Loucy (cell line): ENCODE results near the gene SMYD2.
"Not testable (repeated sequence)": the region's sequence is repeated elsewhere in the genome, so short reads cannot be mapped to it uniquely, and the experiment has no call there.

ENCODE experiments used
- H2AFZ ChIP-seq: fragments of 200-600 bp; sonication (generic); 2 replicates; pipeline ENCODE4 v1.6.0; 2016; ENCODE audit warnings: antibody characterized with exemption, mild to moderate bottlenecking, low read length, moderate library complexity
- H3F3A ChIP-seq: fragments of 200-600 bp; 2 replicates; pipeline ENCODE4 v1.6.0; 2016; ENCODE audit warnings: antibody characterized with exemption, low read depth, mild to moderate bottlenecking
- H3K27me3 ChIP-seq: fragments of 200-600 bp; sonication (generic); 2 replicates; pipeline ENCODE4 v1.6.1; 2014; ENCODE audit warnings: low read length, mild to moderate bottlenecking; ENCODE audit not compliant: insufficient read depth, poor library complexity, severe bottlenecking
- H3K36me3 ChIP-seq: fragments of 200-600 bp; sonication (generic); 2 replicates; pipeline ENCODE4 v1.6.1; 2016; ENCODE audit warnings: low read length; ENCODE audit not compliant: insufficient read depth
- H3K4me1 ChIP-seq: fragments of 200-600 bp; sonication (generic); 2 replicates; pipeline ENCODE4 v1.5.1; 2014; ENCODE audit warnings: low read length, mild to moderate bottlenecking; ENCODE audit not compliant: insufficient read depth, poor library complexity, severe bottlenecking
- H3K4me2 ChIP-seq: fragments of 200-600 bp; sonication (generic); 2 replicates; pipeline ENCODE4 v1.6.0; 2014; ENCODE audit warnings: antibody characterized with exemption, low read length, low read depth, mild to moderate bottlenecking; ENCODE audit not compliant: poor library complexity, severe bottlenecking
- H3K4me3 ChIP-seq: fragments of 200-600 bp; sonication (generic); 2 replicates; pipeline ENCODE4 v1.5.1; 2014; ENCODE audit warnings: low read length, mild to moderate bottlenecking, mixed read lengths; ENCODE audit not compliant: poor library complexity, severe bottlenecking
- H3K79me2 ChIP-seq: fragments of 200-600 bp; sonication (generic); 2 replicates; pipeline ENCODE4 v1.6.1; 2014; ENCODE audit warnings: low read length; ENCODE audit not compliant: insufficient read depth
- H3K9ac ChIP-seq: fragments of 200-600 bp; sonication (generic); 2 replicates; pipeline ENCODE4 v1.6.0; 2014; ENCODE audit warnings: mild to moderate bottlenecking, low read depth, low read length, moderate library complexity; ENCODE audit not compliant: poor library complexity, severe bottlenecking
- H3K9me2 ChIP-seq: fragments of 200-600 bp; sonication (generic); replicated peaks from 2 replicates; pipeline ENCODE4 v1.6.1; 2016; ENCODE audit warnings: low read depth, low read length, mixed read lengths
- H3K9me3 ChIP-seq: fragments of 200-600 bp; sonication (generic); 2 replicates; pipeline ENCODE4 v1.6.1; 2014; ENCODE audit warnings: mild to moderate bottlenecking, antibody characterized with exemption, low read length, low read depth; ENCODE audit not compliant: insufficient read depth
- H4K20me1 ChIP-seq: fragments of 200-600 bp; sonication (generic); 2 replicates; pipeline ENCODE4 v1.6.0; 2014; ENCODE audit warnings: antibody characterized with exemption, low read length, mild to moderate bottlenecking; ENCODE audit not compliant: insufficient read depth, poor library complexity, severe bottlenecking
- EZH2phosphoT487 ChIP-seq: fragments of 200-600 bp; IDR thresholded peaks from 2 replicates; pipeline ENCODE4 v1.6.1; 2018; ENCODE audit warnings: antibody characterized with exemption, mild to moderate bottlenecking, moderate library complexity, borderline replicate concordance
- TF ChIP-seq, protein P1 (sequence below): fragments of 200-600 bp; sonication (generic); conservative IDR thresholded peaks from 2 replicates; pipeline ENCODE4 v1.5.1; 2014; ENCODE audit warnings: mild to moderate bottlenecking, antibody characterized with exemption, low read length

Gene SMYD2

DNA sequence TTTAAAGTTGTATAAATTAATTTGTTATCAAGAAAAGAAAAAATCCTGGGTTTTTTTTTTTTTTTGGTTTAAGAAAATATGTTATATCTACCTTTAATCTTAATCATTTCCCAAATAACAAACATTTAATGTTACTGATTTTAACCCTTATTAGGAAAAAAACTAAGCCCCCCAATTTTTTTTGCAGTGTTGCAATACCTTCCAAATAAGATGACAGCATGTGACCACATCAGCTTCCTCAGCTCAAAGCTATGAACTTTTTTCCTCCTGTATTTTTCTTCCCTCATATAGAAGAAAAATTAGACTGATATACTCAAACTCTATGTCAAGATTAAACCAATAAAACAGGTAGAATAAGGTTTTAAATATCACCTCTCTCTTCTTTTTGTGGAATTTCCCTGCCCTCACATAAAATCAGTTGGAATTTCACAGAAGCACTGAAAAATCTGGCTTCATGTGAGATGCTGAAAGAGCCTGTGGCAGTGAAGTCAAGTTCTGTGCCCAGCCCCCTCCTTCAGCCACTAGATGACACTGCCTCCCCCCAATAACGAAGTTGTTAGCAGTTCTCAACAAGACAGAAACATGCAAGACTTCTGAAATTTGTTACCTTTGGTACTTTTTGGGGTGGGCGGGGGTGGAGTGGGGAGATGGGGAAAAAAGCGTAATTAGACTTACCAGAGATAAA is 9.6 kb upstream of the SMYD2 start:
- Histone ChIP-seq H3K4me1 (peaks cover 16% of the 10 kb centered on the region), H3K9me3 (no peaks in the 10 kb centered on the region), H3K79me2 (no peaks in the 10 kb centered on the region), H4K20me1 (no peaks in the 10 kb centered on the region), H3K27me3 (no peaks in the 10 kb centered on the region), H2AFZ (no peak overlapping the region), H3K36me3 (no peaks in the 10 kb centered on the region), H3K9ac (peak overlapping the region; percentile 23), H3K4me3 (no peak overlapping the region), H3K9me2 (no peaks in the 10 kb centered on the region), H3K4me2 (no peak overlapping the region), H3F3A (no peaks in the 10 kb centered on the region)
- TF ChIP-seq EZH2phosphoT487, result no peak
- TF ChIP-seq, protein P1, sequence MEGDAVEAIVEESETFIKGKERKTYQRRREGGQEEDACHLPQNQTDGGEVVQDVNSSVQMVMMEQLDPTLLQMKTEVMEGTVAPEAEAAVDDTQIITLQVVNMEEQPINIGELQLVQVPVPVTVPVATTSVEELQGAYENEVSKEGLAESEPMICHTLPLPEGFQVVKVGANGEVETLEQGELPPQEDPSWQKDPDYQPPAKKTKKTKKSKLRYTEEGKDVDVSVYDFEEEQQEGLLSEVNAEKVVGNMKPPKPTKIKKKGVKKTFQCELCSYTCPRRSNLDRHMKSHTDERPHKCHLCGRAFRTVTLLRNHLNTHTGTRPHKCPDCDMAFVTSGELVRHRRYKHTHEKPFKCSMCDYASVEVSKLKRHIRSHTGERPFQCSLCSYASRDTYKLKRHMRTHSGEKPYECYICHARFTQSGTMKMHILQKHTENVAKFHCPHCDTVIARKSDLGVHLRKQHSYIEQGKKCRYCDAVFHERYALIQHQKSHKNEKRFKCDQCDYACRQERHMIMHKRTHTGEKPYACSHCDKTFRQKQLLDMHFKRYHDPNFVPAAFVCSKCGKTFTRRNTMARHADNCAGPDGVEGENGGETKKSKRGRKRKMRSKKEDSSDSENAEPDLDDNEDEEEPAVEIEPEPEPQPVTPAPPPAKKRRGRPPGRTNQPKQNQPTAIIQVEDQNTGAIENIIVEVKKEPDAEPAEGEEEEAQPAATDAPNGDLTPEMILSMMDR, result peak; percentile 74

- H3K4me3 ChIP-seq, result no peak overlapping the region
- peak overlapping the region; percentile 8; the same call in 1 of the 2 replicates for H2AFZ ChIP-seq
- H3K9me2 ChIP-seq, result no peaks in the 10 kb centered on the region
- no peaks in the 10 kb centered on the region for H3K9me3 ChIP-seq
- TF ChIP-seq, protein P1, result no peak
- TF ChIP-seq EZH2phosphoT487, result no peak
- no peak overlapping the region for H3K4me2 ChIP-seq
- H3K4me1 ChIP-seq, result peaks cover 25% of the 10 kb centered on the region
- H3K79me2 ChIP-seq, result no peaks in the 10 kb centered on the region
- H3F3A ChIP-seq, result no peaks in the 10 kb centered on the region
- no peaks in the 10 kb centered on the region for H4K20me1 ChIP-seq
- H3K27me3 ChIP-seq, result no peaks in the 10 kb centered on the region
- H3K9ac ChIP-seq, result peak overlapping the region; percentile 23
- no peaks in the 10 kb centered on the region for H3K36me3 ChIP-seq
Measured at GRCh38 chr1:214271995-214272731, 8.8 kb upstream of the SMYD2 start.

GRCh38 chr1:214272964-214273533 is 7.9 kb upstream of the SMYD2 start:
- Histone ChIP-seq H3F3A (peaks cover 3% of the 10 kb centered on the region; the same call in 1 of the 2 replicates), H3K27me3 (no peaks in the 10 kb centered on the region), H4K20me1 (no peaks in the 10 kb centered on the region), H3K4me2 (no peak overlapping the region), H3K9ac (no peak overlapping the region), H3K4me1 (peaks cover 34% of the 10 kb centered on the region), H3K79me2 (no peaks in the 10 kb centered on the region), H3K9me2 (no peaks in the 10 kb centered on the region), H3K9me3 (no peaks in the 10 kb centered on the region), H2AFZ (no peak overlapping the region), H3K36me3 (no peaks in the 10 kb centered on the region), H3K4me3 (no peak overlapping the region)
- TF ChIP-seq, protein P1, result no peak
- TF ChIP-seq EZH2phosphoT487, result no peak

- H3K27me3 ChIP-seq, H3K9me2 ChIP-seq, H3K4me2 ChIP-seq, H3K9ac ChIP-seq, H4K20me1 ChIP-seq, H3K9me3 ChIP-seq, H3K36me3 ChIP-seq, H2AFZ ChIP-seq, H3K4me3 ChIP-seq: not testable (repeated sequence)
- peaks cover 13% of the 10 kb centered on the region; the same call in 1 of the 2 replicates for H3K79me2 ChIP-seq
- H3F3A ChIP-seq, result peaks cover 16% of the 10 kb centered on the region
- H3K4me1 ChIP-seq, result peaks cover 55% of the 10 kb centered on the region
Measured at GRCh38 chr1:214275700-214276099, 5.3 kb upstream of the SMYD2 start.
